Heart left ventricle (tissue), 13 donors: Measurements from ENCODE around the gene RPS6KA2.

Source experiments
- POLR2A ChIP-seq, 2 donors: fragments of 450-650 bp; IDR thresholded peaks; one replicate each; pipeline ENCODE4 v1.6.1; 2017; ENCODE audit warnings: antibody characterized with exemption in 2 of 2, mild to moderate bottlenecking in 2 of 2, moderate library complexity in 2 of 2
- TF ChIP-seq, protein P1 (sequence below), 12 donors: fragments of 200-600 bp; sonication (generic) in 4 of 12; IDR thresholded peaks; one replicate each; pipeline versions ENCODE4 v1.5.0 to v1.8.0; 2018 to 2022; ENCODE audit warnings: antibody characterized with exemption in 12 of 12, mild to moderate bottlenecking in 5 of 12
- donor health status: ischemic (EF 13 %, LVEDD 7.1; RV severe dilation, severe dysfunction).
- donor health status: DM: no; HTN: yes; CAD: no.
- donor health status: DM: no; HTN: no; CAD: no.
- donor health status: ischemic (EF 25% LVEDD 6.9; RV normal size, moderate dysfunction).
- donor health status: ischemic (EF 25% LVEDD 5.7; RV mildly dilated, moderate dysfunction).
- donor health status: ischemic (EF 35%, LVEDD 5.7; RV mildly dilated, moderate dysfunction).
- donor health status: nonischemic (EF 11% LVEDD 7.7; RV severe dilation, severe dysfunction).
- donor health status: DM: yes; HTN: yes; CAD: no.
- donor health status: PGD.
- donor health status: ischemic (EF 29% LVEDD 5.4; RV normal size, mild dysfunction).
- donor health status: nonischemic (EF 23%, LVEDD 6.1; RV moderate dilation, normal function).

DNA sequence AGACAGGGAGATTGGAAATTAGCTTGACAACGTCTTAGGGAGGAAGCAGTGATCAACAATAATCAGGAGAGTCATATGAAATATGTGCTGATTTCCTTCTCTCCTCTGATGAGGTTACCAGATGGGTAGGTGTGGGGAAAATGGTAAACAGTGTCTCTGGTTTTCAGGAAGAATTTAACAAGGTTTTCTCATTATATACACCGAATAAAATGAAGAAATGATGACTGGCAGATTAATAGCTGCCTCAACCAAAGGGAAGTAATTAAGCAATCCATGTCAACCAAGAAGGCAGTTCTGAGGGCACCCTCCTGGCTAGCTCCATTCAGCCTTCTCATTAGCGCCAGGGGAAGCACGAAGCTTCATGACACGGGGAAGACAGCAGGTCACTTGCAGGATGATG, 27.8 kb downstream of the RPS6KA2 start:
- TF ChIP-seq, protein P1, sequence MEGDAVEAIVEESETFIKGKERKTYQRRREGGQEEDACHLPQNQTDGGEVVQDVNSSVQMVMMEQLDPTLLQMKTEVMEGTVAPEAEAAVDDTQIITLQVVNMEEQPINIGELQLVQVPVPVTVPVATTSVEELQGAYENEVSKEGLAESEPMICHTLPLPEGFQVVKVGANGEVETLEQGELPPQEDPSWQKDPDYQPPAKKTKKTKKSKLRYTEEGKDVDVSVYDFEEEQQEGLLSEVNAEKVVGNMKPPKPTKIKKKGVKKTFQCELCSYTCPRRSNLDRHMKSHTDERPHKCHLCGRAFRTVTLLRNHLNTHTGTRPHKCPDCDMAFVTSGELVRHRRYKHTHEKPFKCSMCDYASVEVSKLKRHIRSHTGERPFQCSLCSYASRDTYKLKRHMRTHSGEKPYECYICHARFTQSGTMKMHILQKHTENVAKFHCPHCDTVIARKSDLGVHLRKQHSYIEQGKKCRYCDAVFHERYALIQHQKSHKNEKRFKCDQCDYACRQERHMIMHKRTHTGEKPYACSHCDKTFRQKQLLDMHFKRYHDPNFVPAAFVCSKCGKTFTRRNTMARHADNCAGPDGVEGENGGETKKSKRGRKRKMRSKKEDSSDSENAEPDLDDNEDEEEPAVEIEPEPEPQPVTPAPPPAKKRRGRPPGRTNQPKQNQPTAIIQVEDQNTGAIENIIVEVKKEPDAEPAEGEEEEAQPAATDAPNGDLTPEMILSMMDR (IDR thresholded peaks at IDR 0.05): no peak
- no peak for TF ChIP-seq POLR2A (IDR thresholded peaks at IDR 0.05)
